NCI-H1105 (cell line): ENCODE results near the gene PTGFR.
A peak's percentile ranks its signal among the peaks of the same experiment; 100 is the strongest.

Experiments used
- DNase-seq: peaks from one replicate; lab custom pipeline; 2025; lab: John Stamatoyannopoulos, UW

The PTGFR gene, protein sequence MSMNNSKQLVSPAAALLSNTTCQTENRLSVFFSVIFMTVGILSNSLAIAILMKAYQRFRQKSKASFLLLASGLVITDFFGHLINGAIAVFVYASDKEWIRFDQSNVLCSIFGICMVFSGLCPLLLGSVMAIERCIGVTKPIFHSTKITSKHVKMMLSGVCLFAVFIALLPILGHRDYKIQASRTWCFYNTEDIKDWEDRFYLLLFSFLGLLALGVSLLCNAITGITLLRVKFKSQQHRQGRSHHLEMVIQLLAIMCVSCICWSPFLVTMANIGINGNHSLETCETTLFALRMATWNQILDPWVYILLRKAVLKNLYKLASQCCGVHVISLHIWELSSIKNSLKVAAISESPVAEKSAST

DNA sequence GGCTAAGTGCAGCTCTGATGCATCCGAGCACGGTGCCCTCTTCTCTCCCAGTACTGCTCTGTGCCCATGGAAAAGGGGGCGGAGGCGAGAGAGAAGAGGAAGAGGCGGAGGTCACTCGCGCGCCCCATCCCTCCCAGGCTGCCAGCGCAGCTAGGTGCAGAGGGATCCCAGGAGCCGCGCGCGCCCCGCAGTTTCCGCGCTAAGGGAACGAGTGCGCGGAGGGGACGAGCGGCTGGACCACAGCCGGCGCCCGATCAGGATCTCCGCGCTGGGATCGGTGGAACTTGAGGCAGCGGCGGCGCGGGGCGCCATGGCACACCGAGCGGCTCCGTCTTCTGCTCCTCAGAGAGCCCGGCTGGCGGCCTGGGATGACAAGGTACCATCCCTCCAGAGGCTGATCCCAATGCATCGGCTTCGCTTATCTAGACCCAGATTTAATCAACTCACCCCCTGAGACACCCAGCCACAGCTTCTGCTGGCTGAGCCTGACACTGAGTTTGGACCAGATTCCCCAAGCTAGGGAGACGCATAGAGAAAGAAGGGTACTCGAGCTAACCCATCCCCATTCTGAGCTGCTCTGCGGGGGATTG lies at the start of gene PTGFR:
Gene PTGFR, plus strand, starts transcription at position 114 of the 590 bp plus-strand sequence. CDS start 1,770 bp downstream, outside the sequence.
- DNase-seq, result peak; percentile 73

DNA sequence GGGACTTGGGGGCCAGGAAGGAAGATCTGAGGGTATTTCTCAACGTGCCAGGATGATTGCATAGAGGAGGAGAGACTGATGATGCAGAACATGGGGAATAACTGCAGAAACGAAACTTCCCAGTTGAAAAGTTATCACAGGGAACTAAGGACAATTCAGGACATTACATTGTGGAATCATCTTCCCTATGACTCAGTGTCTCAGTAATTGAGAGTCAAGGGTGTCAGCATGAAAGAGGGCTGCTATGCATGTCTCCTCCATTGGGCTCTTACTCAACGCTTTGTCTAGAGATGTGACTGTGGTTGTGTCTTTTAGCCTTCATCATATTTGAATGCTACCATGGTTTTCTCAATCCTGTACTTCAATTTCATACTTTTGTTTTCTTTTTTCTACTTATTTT lies 48.9 kb upstream of the PTGFR start:
- no peak for DNase-seq

DNA sequence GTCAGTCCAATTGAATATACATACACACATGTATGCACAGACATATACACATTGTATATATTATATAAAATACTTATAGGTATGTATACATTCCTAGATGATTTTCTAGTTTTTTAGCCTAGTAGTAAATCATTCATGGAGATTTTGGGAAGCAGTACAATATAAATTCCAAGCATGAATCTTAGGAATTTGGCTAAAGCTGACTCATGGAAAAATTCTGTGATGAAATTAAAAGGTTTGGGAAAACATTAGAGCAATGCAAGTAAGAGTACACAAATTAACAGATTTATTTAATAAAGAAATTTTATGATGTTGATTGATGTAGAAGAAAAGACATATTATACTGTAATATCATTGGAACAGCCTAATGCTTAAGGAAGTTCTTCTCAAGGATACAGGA lies 43.7 kb upstream of the PTGFR start:
- no peak for DNase-seq

DNA sequence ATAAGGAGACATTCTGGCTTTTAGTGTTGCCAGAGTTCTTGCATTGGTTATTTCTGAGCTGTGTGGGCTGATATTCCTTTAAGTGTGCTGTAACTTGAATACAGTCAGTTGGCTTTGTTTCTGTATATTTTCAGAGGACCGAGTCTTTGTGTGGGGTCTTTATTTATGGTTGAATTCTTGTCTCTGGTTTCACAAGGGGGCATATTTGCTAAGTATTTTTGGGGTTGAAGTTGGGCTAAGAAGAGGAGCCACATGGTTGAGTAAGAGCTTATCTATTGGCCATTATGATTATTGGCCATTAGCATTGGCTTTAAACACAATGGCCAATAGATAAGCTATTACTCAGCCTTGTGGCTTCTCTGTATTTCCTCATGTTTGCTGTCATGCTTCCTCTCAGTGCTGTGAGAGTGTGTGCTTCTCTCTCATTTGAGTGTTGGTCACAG lies 26.3 kb upstream of the PTGFR start:
- no peak for DNase-seq

DNA sequence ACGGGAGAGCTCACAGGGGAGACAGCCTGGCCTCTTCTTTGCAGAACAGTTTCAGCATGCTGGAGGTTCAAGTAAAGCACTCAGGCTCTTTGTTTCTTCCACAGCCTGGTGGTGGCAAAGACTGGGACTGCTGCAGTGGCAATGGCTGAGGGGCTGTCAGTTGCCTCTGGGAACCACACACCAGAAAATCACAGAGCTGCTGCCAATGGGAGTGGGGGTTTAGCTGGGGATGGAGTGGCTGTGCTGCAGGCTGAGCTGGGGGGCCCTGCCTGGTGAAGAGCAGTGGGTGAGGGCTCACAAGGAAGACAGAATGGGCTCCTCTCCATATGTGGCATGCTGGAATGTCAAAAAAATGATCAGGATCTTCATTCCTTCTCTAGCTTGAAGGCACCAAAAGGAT lies 25.6 kb upstream of the PTGFR start:
- no peak for DNase-seq

DNA sequence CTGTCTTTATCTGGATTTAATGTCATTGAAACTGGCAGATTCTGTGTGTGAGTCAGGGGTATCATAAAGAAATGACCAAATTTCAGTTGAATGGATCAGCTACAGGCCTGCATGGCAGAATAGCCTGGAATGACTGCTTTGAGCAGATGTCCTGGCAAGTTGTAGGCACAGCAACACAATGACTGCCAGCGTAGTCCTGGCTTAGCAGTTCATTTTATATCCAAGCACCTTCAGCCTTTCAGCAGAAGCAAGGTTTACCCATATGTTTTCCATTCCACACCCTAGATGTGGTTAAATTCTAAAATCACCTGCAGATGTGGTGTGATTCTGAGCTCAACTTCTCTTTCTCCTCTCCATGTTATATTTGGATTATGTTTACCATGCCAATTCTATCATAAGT lies 22.3 kb upstream of the PTGFR start:
- no peak for DNase-seq

DNA sequence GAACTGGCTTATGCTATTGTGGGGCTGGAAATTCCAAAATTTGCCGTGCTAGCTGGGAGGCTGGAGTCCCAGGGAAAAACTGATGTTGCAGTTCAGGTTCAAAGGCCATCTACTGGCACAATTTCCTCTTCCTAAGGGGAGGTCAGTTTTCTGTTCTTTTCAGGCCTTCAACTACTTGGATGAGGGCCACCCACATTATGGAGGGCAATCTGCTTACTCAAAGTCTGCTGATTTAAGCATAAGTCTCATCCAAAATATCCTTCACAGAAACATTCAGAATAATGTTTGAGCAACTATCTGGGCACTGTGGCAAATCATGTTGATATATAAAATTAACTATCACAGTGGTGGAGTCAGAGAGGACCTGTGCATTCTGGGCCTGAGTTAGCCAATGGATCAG lies 21.2 kb upstream of the PTGFR start:
- no peak for DNase-seq

DNA sequence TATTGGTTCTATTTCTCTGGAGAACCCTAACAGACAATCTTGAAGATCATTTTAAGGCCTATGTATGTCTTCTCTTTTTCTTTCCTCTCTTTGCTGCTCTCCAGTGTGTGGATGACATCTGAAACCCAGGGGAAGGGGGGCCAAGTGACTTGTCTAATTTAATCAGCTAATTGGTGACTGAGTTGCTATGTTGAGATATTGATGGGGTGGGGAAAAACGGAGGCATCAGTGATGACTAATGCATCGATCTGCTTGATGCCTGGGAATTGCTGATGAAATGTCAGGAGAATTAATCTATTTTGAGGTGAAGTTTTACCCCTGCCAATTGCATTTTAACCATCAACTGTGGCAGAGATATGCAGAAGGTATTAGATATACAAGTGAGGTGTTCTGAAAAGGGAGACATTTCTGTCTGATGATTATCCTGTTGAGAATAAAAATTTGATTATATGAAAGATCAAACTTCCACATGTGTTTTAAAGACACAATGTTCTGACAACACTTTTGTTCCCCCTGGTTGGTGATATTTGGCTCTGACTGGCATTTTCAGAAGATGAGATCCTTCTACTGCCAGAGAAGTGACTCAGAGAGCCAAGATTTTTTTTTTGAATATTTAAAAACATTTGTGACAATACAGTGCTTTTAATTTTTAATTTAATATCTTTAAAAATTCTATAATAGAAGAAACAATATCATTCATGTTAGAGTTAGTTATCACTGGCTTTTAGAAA lies 18.7 kb upstream of the PTGFR start:
- no peak for DNase-seq

DNA sequence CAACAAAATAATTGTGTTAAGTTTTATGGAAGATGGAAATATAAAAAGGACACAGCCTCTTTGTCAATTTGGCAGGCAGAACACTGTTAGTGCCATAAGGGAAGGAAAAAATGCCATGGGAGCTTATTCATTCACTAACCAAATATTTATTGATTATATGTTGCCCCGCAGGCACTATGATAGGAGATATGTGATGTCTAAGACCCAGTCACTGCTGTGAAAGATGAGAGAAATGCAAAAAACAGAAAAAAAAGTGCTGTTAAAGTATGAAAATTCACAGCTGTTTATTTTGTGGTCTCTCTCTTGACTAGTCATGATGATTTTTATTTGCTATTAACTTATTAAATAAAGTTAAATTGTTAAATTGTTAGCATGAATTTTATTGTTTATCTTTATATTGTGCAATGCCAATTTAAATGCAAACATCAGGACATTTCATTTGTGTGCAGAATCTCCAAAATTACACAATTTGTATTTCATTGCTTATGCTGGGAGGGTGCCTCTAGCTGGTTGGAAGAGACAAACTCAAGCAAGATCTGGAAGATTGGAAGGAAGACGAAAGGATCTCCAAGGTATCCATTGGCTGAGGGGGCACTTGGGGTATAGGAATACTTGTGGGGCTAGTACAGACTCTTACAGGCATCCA lies 17.8 kb upstream of the PTGFR start:
- DNase-seq, result no peak

DNA sequence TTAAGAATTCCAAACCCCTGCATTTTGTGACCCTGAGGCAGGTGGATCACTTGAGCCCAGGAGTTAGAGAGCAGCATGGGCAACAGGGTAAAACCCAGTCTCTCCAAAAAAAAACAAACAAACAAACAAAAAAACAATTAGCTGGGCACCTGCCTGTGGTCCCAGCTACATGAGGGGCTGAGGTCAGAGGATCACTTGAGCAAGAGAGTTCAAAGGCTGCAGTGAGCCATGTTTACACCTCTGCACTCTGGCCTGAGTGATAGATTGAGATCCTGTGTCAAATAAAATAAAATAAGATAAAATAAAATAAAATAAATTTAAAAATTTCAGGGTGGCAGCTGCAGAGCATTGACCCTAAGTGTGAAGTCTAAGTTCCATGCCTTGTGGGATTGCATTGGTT lies 16.7 kb upstream of the PTGFR start:
- no peak for DNase-seq

DNA sequence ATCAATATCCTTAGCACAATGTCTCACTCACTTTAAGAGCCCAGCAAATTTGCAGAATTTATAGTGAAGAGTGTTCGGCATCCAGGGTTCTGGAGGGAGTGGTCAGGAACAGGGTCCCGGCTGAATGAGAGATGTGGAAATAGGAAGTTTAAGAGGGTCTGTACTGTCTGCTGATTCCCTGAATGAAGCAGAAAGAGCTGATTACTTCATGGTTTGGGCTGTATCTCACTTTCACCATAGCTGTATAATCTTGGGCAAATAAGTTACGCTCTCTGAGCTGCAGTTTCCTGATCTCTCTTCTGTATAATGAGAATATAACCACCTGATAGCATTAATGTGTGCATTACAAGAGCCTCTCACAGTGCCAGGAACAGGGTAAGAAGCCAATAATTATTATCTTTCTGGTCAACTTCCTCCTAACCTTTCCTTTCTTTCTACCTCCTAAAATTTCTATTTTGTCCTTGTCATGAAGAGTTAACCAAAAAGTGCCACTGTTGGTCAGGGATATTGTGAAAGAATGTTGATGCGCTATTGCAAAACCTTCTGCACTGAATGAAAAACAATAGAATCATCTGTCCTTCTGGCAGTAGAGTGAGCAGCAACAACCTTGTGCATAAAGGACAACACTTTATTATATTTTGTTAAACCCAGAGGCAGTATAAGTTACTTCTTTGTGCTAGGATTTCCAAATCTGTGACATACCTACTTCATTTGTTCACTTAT lies 14.7 kb upstream of the PTGFR start:
- no peak for DNase-seq

DNA sequence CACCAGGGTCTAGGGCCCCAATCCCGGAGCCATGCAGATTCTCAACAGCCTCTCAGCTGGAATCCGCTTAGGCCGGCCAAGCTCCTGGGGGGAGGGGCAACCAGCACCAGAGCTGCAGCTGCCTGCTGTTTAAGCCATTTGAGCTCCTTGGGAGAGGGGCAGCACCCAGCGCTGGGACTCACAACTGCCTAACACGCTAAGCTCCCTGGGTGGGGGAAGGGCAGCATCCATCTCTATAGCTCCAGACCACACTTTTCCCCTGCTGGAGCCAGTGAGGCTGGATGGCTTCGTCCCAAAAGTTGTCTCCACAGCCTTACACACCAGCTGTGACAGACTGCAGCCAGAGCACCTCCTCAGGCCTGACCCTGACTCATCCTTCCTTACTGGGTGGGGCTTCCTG lies 6.9 kb upstream of the PTGFR start:
- peak; percentile 58 for DNase-seq

DNA sequence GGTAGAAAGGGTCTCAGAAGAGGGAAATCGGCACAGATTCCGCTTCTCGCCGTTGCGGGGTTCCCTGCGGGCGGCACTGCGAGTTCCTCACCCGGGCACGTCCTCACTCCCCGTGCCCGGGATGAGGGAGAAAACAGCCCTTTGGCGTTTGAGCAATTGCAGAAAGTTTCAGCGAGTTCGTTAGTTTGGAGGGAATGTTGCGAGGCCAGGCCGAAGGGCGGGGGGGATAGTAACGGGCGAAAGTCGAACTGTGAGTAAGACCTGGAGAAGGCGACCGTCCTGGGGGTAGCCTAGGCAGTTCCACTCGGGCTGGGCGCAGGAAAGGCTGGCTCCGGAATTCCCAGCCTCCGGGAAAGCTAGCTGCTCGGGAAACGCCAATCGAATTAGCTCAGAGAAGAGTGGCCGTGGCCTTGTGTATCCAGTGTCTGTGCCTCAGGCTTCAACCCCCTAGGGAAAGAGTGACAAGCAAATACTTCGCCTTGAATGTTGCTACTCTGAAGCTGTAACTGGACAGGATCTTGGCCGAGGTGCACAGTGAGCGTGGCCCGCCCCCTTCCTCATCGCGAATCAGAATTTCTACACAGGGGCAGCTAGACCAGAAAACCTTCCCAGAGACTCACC lies 787 bp downstream of the PTGFR start:
- no peak for DNase-seq

DNA sequence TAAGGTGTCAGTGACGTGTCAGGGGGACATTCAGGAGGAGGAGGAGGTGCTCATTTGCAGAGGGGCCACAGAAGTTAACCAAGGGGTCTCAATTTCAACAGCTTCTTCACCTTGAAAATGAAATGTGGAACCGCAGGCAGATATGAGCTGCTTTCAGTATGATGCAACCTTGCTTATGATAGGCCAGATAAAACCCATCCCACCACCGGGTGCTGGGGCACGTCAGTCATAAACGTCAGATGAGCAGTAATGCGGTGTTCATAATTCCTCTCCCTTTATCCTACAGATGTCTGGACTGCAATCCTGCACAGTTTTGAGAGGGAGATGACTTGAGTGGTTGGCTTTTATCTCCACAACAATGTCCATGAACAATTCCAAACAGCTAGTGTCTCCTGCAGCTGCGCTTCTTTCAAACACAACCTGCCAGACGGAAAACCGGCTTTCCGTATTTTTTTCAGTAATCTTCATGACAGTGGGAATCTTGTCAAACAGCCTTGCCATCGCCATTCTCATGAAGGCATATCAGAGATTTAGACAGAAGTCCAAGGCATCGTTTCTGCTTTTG lies 1.7 kb downstream of the PTGFR start:
- no peak for DNase-seq

DNA sequence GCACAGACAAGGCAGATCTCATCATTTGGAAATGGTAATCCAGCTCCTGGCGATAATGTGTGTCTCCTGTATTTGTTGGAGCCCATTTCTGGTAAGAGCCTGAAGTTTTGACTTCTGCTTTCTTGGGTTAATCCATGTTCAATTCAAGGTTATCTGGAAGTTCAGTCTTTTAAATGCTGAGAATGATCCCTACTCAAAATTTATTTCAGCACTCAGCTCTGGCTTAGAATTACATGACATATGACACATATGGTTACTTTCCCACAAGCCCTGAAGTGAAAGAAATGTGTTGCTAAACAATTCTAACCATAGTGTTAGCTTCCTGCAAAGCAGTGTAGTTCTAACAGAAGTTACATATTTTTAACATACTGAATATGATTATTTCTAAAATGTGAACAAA lies 2.7 kb downstream of the PTGFR start:
- DNase-seq, result no peak

DNA sequence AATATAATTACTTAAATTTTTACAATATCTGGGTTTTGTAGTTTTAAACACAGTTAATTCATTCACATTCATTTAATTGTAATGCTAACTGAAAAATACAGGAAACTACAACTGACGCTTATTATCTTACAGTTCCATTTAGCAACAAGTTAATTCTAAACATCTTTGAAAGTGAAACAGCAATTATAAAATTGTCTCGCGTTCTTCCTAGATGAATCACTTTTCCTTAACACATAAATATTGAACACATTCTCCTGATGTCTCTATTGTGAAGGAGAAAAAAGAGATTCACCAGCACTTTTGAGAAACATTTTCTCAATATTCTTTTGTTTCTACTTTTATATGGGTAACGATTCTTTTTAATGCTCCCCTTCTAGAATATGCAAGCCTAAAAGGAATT lies 6.4 kb downstream of the PTGFR start:
- no peak for DNase-seq

DNA sequence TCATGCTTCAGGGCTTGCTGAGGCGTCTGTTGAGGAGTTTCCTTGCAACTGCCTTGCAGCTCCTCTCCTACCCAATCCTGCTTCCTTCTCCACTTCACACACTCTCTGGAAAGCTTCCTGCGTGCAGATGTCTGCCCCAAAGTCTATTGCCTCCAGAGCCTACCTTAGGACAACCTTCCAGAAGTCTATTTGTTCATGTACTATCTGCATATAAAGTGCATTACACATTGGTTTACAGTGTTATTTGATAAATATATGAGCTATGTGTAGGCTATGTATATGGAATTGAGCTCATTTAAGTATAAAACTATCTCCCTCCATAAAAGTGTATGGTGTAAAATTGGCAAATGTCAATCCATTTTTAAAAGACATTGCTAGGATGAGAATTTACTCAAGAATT lies 9.8 kb downstream of the PTGFR start:
- DNase-seq, result no peak

DNA sequence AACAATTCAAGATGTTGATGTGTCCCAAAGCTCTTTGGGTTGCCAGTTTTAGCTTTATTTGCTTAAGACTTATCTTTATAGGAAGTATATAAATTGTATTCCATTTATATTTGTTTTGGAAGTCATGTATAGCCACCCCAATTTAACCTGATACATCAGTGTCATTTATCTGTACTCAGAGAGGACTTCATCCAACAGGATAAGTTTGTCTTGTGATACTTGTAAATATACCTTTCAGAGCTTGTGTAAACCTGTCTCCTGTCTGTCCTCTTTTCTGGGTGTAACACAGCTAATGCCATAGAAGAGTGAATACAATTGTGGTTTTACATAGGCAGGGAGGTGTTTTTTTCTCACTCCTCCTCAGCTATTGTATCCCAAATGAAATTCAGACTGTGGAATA lies 10.4 kb downstream of the PTGFR start:
- no peak for DNase-seq

DNA sequence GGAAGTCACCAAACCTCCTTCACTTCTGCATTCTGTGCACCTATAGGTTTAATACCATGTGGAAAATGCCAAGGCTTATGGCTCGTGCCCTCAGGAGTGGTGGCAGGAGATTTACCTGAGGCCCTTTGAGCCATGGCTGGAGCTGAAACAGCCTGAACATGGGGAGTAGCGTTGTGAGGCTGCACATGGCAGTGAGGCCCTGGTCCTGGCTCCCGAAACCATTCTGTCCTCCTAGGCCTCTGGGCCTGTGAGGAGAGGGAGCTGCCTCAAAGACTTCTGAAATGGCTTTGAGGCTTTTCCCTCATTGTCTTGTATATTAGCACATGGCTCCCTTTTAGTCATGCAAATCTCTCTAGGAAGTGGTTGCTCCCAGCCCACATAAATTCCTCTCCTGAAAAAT lies 20.6 kb downstream of the PTGFR start:
- no peak for DNase-seq

DNA sequence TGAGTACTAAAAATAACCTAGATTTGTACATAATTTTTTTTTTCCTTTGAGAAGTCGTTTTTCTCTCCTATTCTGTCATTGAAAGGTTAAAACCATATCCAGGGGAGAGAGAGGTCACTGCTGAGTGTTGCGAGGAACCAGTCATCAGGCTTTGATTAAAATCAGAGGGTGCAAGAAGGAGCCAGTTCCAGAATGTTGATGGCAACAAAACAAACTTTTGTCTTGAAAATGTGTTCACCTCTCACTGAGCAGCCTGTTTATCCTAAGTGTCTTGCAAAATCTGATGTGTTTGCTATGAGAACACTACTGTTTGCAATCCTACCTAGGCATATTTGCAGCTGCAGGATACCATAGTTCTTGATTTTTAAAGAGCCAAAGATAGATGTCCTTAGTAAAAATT lies 25.9 kb downstream of the PTGFR start:
- DNase-seq, result no peak

DNA sequence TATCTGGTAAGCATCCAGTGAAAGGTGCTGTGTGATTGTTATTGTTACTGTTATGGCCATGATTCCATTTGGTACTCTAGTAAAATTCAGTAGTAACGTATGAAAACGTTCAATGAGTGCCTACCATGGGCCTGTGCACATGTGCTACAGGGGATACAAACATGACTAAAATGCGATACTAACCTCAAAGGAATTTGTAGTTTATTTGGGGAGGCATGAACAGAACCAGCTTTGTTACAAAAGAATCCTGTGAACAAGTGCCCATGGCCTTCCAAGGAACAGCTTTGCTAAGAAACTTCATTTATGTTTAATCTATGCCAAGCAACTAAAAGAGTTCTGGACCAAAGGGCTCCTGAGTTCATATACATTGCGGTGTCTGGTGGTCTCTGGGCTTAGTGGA lies 28.7 kb downstream of the PTGFR start:
- no peak for DNase-seq
